ENCODE measurements around the gene CHTF18.

- no peak for TF ChIP-seq CTCF (IDR thresholded peaks at IDR 0.05; ENCODE audit: insufficient read depth, low read depth, low read length)
- TF ChIP-seq EZH2 (IDR thresholded peaks at IDR 0.05; ENCODE audit: insufficient read depth, low read length), result no peak
Observed at GRCh38 chr16:808085-808386, 19.6 kb downstream of the CHTF18 start.
